Endometrial microvascular endothelial cells (primary cell): ENCODE measurements around the gene ABCA13. TPM values are rescaled to one million over a fixed set of nuclear protein-coding genes. Genes with fewer than 3 reads are reported as not detected.

Experiments used
- in situ Hi-C: cut with HindIII; loops from 2 replicates; pipeline ENCODE4 v1.10.0; 2017; ENCODE audit warnings: low sequenced_read_pairs, low pct_unique_long_range_greater_than_20kb; ENCODE audit errors: inconsistent ontology term
- total RNA-seq: library from RNA; depleted of rRNA; stranded (reverse); fragments of >200 nt; gene quantifications from one replicate; pipeline ENCODE4 v1.2.3, GENCODE V29; 2015; ENCODE audit errors: inconsistent ontology term

Gene ABCA13
- total RNA-seq, 1 donor from 2014 or later: under 0.01 TPM

- in situ Hi-C loops: no loop called here
Observed at GRCh38 chr7:48213226-48213625, 42.0 kb downstream of the ABCA13 start.

GRCh38 chr7:48217266-48217665 is 46.0 kb downstream of the ABCA13 start:
- in situ Hi-C loops: no loop called here

DNA sequence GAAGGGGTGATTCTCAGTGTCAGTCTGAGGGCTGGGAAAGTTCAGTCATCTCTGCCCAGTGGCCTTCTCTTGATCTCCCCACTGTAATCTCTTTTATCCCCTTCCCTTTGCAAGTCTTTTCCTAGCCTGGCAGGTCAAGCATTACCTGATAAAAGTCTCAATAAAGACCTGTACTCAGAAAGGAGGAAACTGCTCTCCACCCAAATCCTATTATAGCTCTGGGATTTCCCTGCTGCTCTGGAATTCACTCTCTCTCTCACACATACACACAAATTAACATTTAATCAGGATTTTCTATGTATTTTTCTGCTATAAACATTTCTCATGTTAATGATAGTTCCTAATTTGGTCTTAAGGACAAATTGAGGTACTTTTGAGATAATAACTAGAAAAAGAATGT is 46.5 kb downstream of the ABCA13 start:
- in situ Hi-C loops: no loop called here

- in situ Hi-C loops: no loop called here
Observed at GRCh38 chr7:48224042-48224441, 52.8 kb downstream of the ABCA13 start.

- in situ Hi-C loops: no loop called here
Observed at GRCh38 chr7:48225101-48225500, 53.8 kb downstream of the ABCA13 start.

DNA sequence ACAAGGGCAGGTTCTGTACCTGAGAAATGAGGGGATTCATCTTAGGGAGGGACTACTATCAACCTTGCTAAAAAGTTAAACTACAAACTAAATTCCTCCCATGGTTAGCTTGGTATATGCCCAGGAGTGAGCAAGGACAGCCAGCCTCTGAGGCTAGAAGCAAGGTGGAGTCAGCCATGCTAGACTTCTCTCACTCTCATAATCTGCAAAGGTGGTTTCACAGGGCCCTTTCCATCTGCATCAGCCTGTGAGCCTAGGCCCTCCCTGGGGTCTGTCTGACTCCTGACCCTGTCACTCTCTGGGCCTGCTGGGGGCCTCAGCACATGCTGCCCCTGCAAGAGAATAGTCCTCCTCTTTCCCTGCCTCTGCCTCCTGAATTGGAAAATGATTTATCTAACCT is 66.1 kb downstream of the ABCA13 start:
- in situ Hi-C loops: no loop called here

- in situ Hi-C loops: no loop called here
Observed at GRCh38 chr7:48242846-48243245, 71.6 kb downstream of the ABCA13 start.

DNA sequence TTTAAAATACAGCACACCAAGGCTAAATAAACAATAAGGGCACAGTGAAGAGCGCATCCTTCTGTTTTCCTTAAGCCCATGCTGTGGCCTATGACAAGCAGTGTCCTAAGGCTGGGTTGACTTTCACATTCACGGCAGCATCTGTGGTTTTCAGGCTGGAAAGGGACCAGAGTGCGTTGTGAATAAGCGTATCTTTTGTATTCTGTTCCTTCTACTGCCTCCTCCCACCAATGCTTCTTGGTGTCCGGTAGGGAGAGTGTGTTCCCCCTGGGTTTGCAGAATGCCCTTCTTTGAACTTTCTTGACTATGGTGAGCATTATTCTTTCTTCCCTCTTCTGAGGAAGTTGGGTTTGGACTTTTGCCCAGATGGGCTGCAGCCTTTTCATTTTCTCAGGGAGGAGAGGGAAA is 73.6 kb downstream of the ABCA13 start:
- in situ Hi-C loops: no loop called here

GRCh38 chr7:48245751-48246472 is 74.7 kb downstream of the ABCA13 start:
- in situ Hi-C loops: no loop called here

DNA sequence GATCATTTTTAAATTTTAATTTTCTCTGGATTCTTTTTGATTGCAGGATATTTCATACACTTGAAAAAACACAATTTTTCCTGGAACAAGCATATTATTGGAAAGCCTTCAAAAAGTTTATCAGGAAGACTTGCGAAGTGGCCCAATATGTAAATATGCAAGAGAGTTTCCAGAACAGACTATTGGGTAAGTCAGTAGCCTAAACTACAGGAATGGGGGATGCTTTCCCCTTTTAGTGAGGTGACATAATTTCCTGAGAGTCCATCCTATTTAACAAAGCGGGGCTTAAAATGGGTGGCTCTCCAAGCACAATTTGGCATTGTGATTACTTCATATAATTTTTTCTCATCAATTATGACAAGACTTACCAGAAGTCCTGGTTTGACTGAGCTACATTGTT is 77.9 kb downstream of the ABCA13 start:
- in situ Hi-C loops: no loop called here

DNA sequence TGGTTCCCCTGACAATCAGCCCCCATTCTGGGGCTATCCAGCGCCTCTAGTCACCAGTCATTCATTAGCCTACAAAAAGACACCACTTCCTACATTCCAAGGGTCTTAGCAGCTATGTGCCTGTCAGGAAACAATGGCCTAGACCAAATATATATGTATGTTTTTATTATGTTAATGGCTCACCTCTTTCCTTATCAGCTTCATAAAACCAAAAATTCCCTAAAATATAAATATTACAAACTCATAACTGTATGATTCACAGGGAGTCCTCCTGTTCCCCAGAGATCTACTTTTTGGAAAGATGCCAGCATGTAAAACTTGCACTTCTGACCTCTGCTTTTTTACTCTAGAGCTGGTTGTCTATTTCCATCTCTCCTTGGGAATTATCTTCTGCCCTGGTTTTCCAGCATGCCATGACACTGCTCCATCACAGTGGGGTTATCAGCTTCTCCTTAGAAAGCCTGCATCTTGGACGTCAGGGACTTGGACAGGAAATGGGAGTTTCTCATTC is 79.2 kb downstream of the ABCA13 start:
- in situ Hi-C loops: no loop called here

GRCh38 chr7:48251766-48252165 is 80.5 kb downstream of the ABCA13 start:
- in situ Hi-C loops: no loop called here

DNA sequence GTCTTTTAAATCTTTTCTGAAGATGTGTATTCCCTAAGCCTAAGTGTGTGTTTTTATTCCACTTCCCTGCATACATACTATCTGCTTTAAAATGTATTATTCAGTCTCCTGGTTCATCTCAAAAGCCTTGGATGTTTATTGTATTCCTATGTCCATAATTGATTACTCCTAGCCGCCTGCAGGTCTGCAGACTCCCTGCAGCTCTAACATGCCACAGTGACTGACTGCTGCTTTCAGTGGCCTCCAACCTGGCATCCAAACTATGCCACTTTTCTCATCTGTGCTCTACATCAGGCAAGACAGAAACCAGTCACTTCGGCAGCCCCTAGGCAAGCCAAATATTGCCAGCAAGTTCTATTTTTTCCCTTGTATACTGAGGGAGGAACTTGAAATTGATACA is 81.7 kb downstream of the ABCA13 start:
- in situ Hi-C loops: no loop called here

DNA sequence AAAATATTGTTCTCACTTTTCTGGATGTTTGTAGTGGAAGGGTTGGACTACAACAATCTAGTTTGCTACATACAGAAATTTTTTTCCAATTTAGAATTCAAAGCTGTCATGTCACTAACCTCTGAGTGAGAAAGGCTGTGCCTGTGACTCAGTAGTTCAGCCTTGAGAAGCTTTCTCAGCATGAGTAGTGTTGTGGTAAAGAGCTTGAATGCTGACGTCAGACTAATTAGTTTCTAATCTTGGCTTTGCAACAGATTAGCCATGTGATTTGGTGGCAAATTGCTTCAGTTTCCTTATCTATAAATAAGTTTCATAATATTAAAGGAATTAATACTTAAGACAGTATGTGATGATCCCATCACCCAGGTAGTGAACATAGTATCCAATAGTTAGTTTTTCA is 83.8 kb downstream of the ABCA13 start:
- in situ Hi-C loops: no loop called here

- in situ Hi-C loops: no loop called here
Observed at GRCh38 chr7:48259463-48260280, 88.4 kb downstream of the ABCA13 start.

- in situ Hi-C loops: no loop called here
Observed at GRCh38 chr7:48261696-48262095, 90.4 kb downstream of the ABCA13 start.

GRCh38 chr7:48262606-48263310 is 91.5 kb downstream of the ABCA13 start:
- in situ Hi-C loops: no loop called here

DNA sequence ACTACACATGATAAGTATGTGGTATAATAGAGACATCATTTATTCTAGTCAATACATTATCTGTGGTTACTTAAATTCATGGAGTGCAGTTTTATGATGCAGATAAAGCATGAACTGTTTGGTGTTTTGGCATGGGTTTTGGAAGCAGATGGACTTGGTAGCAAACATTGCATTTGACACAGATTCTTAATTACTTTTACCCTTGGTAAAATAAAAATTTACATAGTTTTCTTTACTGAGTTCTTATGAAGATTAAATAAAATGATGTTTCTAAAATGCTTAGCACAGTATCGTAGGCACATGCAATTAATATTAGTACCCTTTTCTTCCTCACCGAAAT is 92.0 kb downstream of the ABCA13 start:
- in situ Hi-C loops: no loop called here

DNA sequence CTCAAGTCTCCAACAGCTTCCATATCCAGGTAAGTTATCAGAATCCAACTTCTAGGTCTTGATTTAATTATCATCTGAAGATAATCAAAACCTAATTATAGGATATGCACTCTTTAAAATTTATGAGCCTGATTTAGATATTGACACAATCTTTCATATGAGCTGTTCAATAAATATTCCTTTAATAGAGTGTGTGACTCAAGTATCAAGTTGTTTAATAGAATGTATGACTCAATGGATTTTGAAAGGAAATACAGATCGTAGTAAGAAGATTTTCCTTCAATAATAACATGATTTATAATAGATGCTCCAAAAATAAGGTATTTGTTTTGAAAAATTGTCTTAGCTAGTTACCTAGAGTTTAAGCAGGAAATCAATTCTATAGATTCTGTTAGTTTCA is 97.8 kb downstream of the ABCA13 start:
- in situ Hi-C loops: no loop called here

DNA sequence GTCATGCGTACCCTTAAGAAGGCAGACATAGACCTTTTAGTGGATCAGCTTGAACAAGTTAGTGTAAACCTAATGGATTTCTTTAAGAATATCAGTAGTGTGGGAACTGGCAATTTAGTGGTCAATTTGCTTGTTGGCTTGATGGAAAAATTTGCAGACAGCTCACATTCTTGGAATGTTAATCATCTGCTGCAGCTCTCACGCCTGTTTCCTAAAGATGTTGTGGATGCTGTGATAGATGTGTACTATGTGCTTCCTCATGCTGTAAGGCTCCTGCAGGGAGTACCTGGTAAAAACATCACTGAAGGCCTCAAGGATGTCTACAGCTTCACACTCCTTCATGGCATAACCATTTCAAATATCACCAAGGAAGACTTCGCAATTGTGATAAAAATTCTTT is 103.4 kb downstream of the ABCA13 start:
- in situ Hi-C loops: no loop called here
